Heart right ventricle (tissue), 16 donors: ENCODE data around the gene TDP1. TPM values are rescaled to one million over a fixed set of nuclear protein-coding genes. Genes with fewer than 3 reads are reported as not detected.

Experiments
- ATAC-seq, 8 donors: fragments of 200-7000 bp; cut with Tn5 transposase; one replicate each; pipeline ENCODE4 v1.9.1; 2020; ENCODE audit warnings: mild to moderate bottlenecking in 8 of 8, moderate library complexity in 8 of 8, moderate number of reproducible peaks in 1 of 8
- DNase-seq, 2 donors: peaks; one replicate each; pipeline ENCODE4 v3.0.0-alpha.2; 2020
- H3K27ac ChIP-seq, 10 donors: fragments of 200-600 bp; sonication (generic) in 2 of 10; one replicate each; pipeline versions ENCODE4 v1.5.0 to v1.8.0; 2020 to 2022; ENCODE audit warnings: mild to moderate bottlenecking in 3 of 10
- H3K27me3 ChIP-seq, 7 donors: fragments of 200-600 bp; one replicate each; pipeline ENCODE4 v1.8.0; 2021 to 2022; ENCODE audit warnings: mild to moderate bottlenecking in 2 of 7
- H3K36me3 ChIP-seq, 9 donors: fragments of 200-600 bp; sonication (generic) in 1 of 9; one replicate each; pipeline versions ENCODE4 v1.5.0 to v1.8.0; 2020 to 2022; ENCODE audit warnings: mild to moderate bottlenecking in 2 of 9
- H3K4me1 ChIP-seq, 9 donors: fragments of 200-600 bp; sonication (generic) in 1 of 9; one replicate each; pipeline versions ENCODE4 v1.5.0 to v1.8.0; 2020 to 2022; ENCODE audit warnings: mild to moderate bottlenecking in 4 of 9
- H3K4me3 ChIP-seq, 10 donors: fragments of 200-600 bp; sonication (generic) in 2 of 10; one replicate each; pipeline versions ENCODE4 v1.5.0 to v1.8.0; 2020 to 2022; ENCODE audit warnings: mild to moderate bottlenecking in 7 of 10, moderate library complexity in 2 of 10
- H3K9me3 ChIP-seq, 11 donors: fragments of 200-600 bp in 10 of 11; sonication (generic) in 2 of 11; one replicate each; pipeline versions ENCODE4 v1.5.0 to v1.8.0; 2013 to 2022; ENCODE audit warnings: mild to moderate bottlenecking in 2 of 11, control low read depth in 1 of 11, moderate library complexity in 1 of 11
- WGBS, 2 donors: extraction: QIAGEN DNeasy Blood & Tissue Kit; methylation state at CpG; one replicate each; pipeline ENCODE4 v1.1.7; 2013; ENCODE audit warnings: inconsistent platforms in 1 of 2; 5-methylcytosine and 5-hydroxymethylcytosine counted together
- intact Hi-C, 10 donors: fragments of 100-400 bp; cut with DNase I; formaldehyde crosslinking; loops; one replicate each; pipeline versions ENCODE4 v1.11.1 to v1.14.2; 2022
- long read RNA-seq, 3 donors: library from polyadenylated mRNA; unstranded; transcript quantifications; one replicate each; pipeline ENCODE4 v2.0.0, GENCODE V29; 2020 to 2021
- polyA plus RNA-seq, 2 donors: library from polyadenylated mRNA; stranded (reverse); fragments of 200-250 nt; gene quantifications; one replicate each; pipeline ENCODE4 v1.2.3, GENCODE V29; 2013
- total RNA-seq, 10 donors: library from RNA; stranded (reverse); fragmentation: NEBNext Ultra II Directional in 3 of 10; extraction: Animal tissue kit (Norgen Biotek cat#: 25700) in 3 of 10; gene quantifications; one replicate each; pipeline versions ENCODE4 v1.2.1 to v1.2.4, GENCODE V29; 2021 to 2023
- TF ChIP-seq, protein P1 (sequence below), 9 donors: fragments of 200-600 bp; sonication (generic) in 2 of 9; IDR thresholded peaks; one replicate each; pipeline versions ENCODE4 v1.5.0 to v1.8.0; 2021 to 2022; ENCODE audit warnings: antibody characterized with exemption in 9 of 9, mild to moderate bottlenecking in 5 of 9, moderate library complexity in 1 of 9
- donor health status: Arrhythmogenic right ventricular cardiomyopathy.
- donor health status: ischemic (EF 13 %, LVEDD 7.1; RV severe dilation, severe dysfunction).
- donor health status: healthy with polysubstance abuse.
- donor health status: DM: no; HTN: yes; CAD: no.
- donor health status: DM: no; HTN: no; CAD: no.
- donor health status: ischemic (EF 25% LVEDD 6.9; RV normal size, moderate dysfunction).
- donor health status: ischemic (EF 25% LVEDD 5.7; RV mildly dilated, moderate dysfunction).
- donor health status: healthy.
- donor health status: DM: yes; HTN: yes; CAD: no.
- donor health status: Ischemic cardiomyopathy.
- donor health status: ischemic (EF 35%, LVEDD 5.7; RV mildly dilated, moderate dysfunction).
- donor health status: nonischemic (EF 11% LVEDD 7.7; RV severe dilation, severe dysfunction).
- donor health status: DM: yes; HTN: yes; CAD: no.
- donor health status: PGD.
- donor health status: ischemic (EF 29% LVEDD 5.4; RV normal size, mild dysfunction).
- donor health status: nonischemic (EF 23%, LVEDD 6.1; RV moderate dilation, normal function).

TDP1 gene
- total RNA-seq (1 to 10 TPM; 1.4 to 7.1 (median 3.6) TPM), polyA plus RNA-seq (1 to 10 TPM in 1 of 2 donors, under 1 TPM in 1; 0.80 to 3.1 TPM)
- long read RNA-seq, donor 1, partial matches to known transcripts, result 3 of 5 reads
- long read RNA-seq, donor 1, other reads (novel, unspliced or antisense), result 1 of 5 reads
- long read RNA-seq, donor 2, partial matches to known transcripts, result 0 of 3 reads
- long read RNA-seq, donor 2, other reads (novel, unspliced or antisense), result 0 of 3 reads
- long read RNA-seq, donor 3, partial matches to known transcripts, result 1 of 7 reads
- long read RNA-seq, donor 3, other reads (novel, unspliced or antisense), result 1 of 7 reads

DNA sequence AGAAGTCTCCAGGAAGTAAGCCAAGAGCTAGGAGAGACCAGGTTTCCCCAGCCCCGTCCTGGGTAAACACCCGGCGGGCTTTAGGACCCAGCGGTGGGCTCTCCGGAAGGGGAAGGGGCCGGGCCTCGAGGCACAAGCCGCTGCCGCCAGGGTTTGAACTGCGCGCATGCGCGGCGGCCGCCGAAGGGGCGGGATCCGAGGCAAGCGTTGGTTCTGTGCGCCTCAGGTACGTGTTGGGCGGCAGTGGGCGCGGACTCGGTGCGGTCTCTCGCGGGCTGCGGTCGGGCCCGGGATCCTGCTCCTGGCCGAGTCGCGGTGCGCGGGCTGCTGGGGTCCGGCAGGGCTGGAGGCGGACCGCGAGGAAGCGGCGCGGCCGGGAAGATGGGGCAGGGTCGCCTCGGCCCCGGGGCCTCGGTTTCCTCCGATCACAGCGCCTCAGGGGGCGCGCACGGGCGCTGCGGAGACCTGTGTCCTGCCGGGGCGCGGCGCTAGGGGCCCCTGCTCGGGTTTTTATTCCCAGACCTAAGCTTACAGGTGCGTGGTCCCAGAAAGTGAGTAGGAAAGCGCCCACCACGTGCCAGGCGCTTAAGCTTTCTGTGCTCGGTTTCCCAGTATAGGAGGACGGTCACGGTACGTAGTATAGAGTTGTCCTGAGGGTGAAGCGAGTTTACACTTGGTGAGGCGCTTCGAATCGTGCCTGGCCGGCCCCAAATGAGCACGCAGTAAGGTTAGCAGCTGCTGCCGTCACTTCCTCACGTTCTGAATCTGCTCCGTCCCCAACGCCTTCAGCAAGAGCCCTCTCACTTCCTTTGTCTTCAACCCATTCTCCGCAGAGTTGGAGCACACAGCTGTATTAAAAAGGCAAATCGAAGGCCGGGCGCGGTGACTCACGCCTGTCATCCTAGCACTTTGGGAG lies at the start of gene TDP1:
Gene TDP1 (plus strand): TSS at position 183 of the 916 bp plus-strand sequence. CDS start 7,188 bp downstream, outside the sequence.
- Histone ChIP-seq H3K4me1 (peaks cover 0 to 33% (median 13%) of the 10 kb centered on the region in 9 donors), H3K4me3 (peak within 1 kb of the TSS; percentile 59 to 99 (median 84)), H3K36me3 (peaks cover 0 to 15% (median 0%) of the 10 kb centered on the region in 9 donors), H3K9me3 (no peaks in the 10 kb centered on the region), H3K27ac (peak within 1 kb of the TSS; percentile 5 to 94 (median 76)), H3K27me3 (no peaks in the 10 kb centered on the region)
- peak; percentile 96 to 97 for DNase-seq
- ATAC-seq, result peak; percentile 91 to 96 (median 94)
- 0% methylated on average over 67 to 84 of the region's 84 CpGs for WGBS, 2 donors
- intact Hi-C loops, result no loop called here
- TF ChIP-seq, protein P1, sequence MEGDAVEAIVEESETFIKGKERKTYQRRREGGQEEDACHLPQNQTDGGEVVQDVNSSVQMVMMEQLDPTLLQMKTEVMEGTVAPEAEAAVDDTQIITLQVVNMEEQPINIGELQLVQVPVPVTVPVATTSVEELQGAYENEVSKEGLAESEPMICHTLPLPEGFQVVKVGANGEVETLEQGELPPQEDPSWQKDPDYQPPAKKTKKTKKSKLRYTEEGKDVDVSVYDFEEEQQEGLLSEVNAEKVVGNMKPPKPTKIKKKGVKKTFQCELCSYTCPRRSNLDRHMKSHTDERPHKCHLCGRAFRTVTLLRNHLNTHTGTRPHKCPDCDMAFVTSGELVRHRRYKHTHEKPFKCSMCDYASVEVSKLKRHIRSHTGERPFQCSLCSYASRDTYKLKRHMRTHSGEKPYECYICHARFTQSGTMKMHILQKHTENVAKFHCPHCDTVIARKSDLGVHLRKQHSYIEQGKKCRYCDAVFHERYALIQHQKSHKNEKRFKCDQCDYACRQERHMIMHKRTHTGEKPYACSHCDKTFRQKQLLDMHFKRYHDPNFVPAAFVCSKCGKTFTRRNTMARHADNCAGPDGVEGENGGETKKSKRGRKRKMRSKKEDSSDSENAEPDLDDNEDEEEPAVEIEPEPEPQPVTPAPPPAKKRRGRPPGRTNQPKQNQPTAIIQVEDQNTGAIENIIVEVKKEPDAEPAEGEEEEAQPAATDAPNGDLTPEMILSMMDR (IDR thresholded peaks at IDR 0.05), result peak in 3 of 9 donors; percentile 17 to 38 (median 25)

DNA sequence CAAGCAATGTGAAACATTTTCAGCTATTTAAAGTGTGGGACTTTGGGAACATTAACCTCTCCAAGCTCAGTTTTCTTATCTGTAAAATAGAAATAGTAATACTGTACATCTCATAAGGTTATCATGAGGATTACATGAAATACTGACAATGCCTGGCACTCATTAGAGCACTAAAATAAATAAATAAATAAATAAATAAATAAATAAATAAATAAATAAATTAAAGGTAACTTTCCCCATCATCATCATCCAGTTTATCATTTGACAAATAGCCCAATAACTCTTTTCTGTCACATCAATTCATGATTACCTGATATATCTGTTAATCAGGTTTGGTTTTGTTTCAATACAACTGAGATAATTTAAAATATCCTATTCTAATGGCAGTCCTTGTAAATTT lies 49.7 kb upstream of the TDP1 start:
- Histone ChIP-seq H3K9me3 (no peaks in the 10 kb centered on the region), H3K4me3 (no peak overlapping the region), H3K27me3 (no peaks in the 10 kb centered on the region), H3K4me1 (peaks cover 0 to 12% (median 0%) of the 10 kb centered on the region in 9 donors), H3K27ac (no peak overlapping the region), H3K36me3 (no peaks in the 10 kb centered on the region)
- TF ChIP-seq, protein P1 (IDR thresholded peaks at IDR 0.05), result no peak
- DNase-seq, result no peak
- intact Hi-C loops, result loop anchor here in 4 of 10 donors (2.0 to 10.0 kb wide), 4 partner anchors 121 to 874 kb away; no protein-coding TSS in a partner anchor
- ATAC-seq, result no peak

DNA sequence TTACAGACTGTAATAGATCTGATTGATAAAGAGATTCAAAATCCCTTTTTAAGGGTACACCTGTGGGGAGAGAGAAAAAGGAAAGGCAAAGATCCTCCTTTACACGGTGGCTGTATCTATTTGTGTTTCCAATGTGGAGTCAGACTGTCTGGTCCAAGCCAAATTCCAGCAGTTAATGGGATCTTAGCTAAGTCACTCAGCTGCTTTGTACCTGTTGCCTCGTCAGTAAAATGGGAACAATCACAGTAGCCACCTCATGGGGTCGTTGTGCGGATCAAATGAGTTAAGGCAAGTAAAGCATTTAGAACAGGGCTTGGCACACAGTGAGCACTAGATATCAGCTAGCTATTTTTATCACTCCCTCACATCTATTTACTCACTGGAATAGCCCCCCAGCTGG lies 48.1 kb upstream of the TDP1 start:
- Histone ChIP-seq H3K4me1 (peaks cover 0 to 17% (median 0%) of the 10 kb centered on the region in 9 donors), H3K36me3 (no peaks in the 10 kb centered on the region), H3K27ac (no peak overlapping the region), H3K27me3 (no peaks in the 10 kb centered on the region), H3K9me3 (no peaks in the 10 kb centered on the region), H3K4me3 (no peak overlapping the region)
- TF ChIP-seq, protein P1 (IDR thresholded peaks at IDR 0.05), result no peak
- no peak for DNase-seq
- ATAC-seq, result no peak
- WGBS, 2 donors, result 81 to 84% methylated on average over 4 of the region's 4 CpGs
- intact Hi-C loops, result loop anchor here in 4 of 10 donors (2.0 to 10.0 kb wide), 4 partner anchors 123 to 875 kb away; no protein-coding TSS in a partner anchor
